Panc1 (cell line): ENCODE results near the gene HAGH.

Source experiments
- CTCF ChIP-seq: fragments of 450-650 bp; IDR thresholded peaks from 2 replicates; pipeline ENCODE4 v1.5.1; 2017; ENCODE audit warnings: mild to moderate bottlenecking
- POLR2AphosphoS5 ChIP-seq: IDR thresholded peaks from 2 replicates; pipeline ENCODE4 v1.6.1; 2012; ENCODE audit warnings: mild to moderate bottlenecking, low read depth, low read length, moderate library complexity
- SIN3A ChIP-seq: IDR thresholded peaks from 2 replicates; pipeline ENCODE4 v1.6.1; 2012; ENCODE audit warnings: low read depth, mild to moderate bottlenecking, low read length, moderate library complexity, borderline replicate concordance; ENCODE audit not compliant: insufficient read depth

GRCh38 chr16:1800701-1801100 lies 25.9 kb downstream of the HAGH start:
- no peak for TF ChIP-seq CTCF
- no peak for TF ChIP-seq POLR2AphosphoS5
- no peak for TF ChIP-seq SIN3A
